GM19240 (cell line): ENCODE measurements around the gene SEMA4B.
"Not testable (repeated sequence)": the region's sequence is repeated elsewhere in the genome, so short reads cannot be mapped to it uniquely, and the experiment has no call there.

Source experiments
- DNase-seq: peaks from one replicate; pipeline ENCODE4 v3.0.0; 2011; ENCODE audit warnings: low spot score; ENCODE audit not compliant: insufficient read length

Gene SEMA4B

GRCh38 chr15:90257776-90258175 lies 56.6 kb downstream of the SEMA4B start:
- DNase-seq, result no peak

- DNase-seq, result peak; percentile 14
Observed at GRCh38 chr15:90259524-90259923, 58.4 kb downstream of the SEMA4B start.

GRCh38 chr15:90260731-90261130 lies 59.6 kb downstream of the SEMA4B start:
- DNase-seq, result not testable (repeated sequence)

- no peak for DNase-seq
Observed at GRCh38 chr15:90261811-90262210, 60.7 kb downstream of the SEMA4B start.

GRCh38 chr15:90262426-90262825 lies 61.3 kb downstream of the SEMA4B start:
- DNase-seq, result no peak

- no peak for DNase-seq
Observed at GRCh38 chr15:90264671-90265070, 63.5 kb downstream of the SEMA4B start.

- DNase-seq, result peak; percentile 57
Observed at GRCh38 chr15:90265271-90266060, 64.3 kb downstream of the SEMA4B start, which contains the start of gene NGRN. NGRN (plus strand) TSS chr15:90265672; CDS start chr15:90265713, 41 bp downstream.

- no peak for DNase-seq
Observed at GRCh38 chr15:90266061-90266431, 64.9 kb downstream of the SEMA4B start.

GRCh38 chr15:90266485-90266884 lies 65.4 kb downstream of the SEMA4B start:
- no peak for DNase-seq

- no peak for DNase-seq
Observed at GRCh38 chr15:90268415-90268814, 67.3 kb downstream of the SEMA4B start.

- DNase-seq, result no peak
Observed at GRCh38 chr15:90270502-90271150, 69.5 kb downstream of the SEMA4B start.

- DNase-seq, result no peak
Observed at GRCh38 chr15:90271459-90272166, 70.5 kb downstream of the SEMA4B start.

- not testable (repeated sequence) for DNase-seq
Observed at GRCh38 chr15:90278467-90278866, 77.3 kb downstream of the SEMA4B start.
